ENCODE results near the gene PRIM2.
"Not testable (repeated sequence)": the region's sequence is repeated elsewhere in the genome, so short reads cannot be mapped to it uniquely, and the experiment has no call there.

GRCh38 chr6:57502387-57502786 lies 185.0 kb downstream of the PRIM2 start:
- TF ChIP-seq CTCF, POLR2A (IDR thresholded peaks at IDR 0.05): not testable (repeated sequence)

Data from prostate gland (tissue), 2 donors.